ENCODE measurements around the gene PIP4K2A.

The PIP4K2A gene

DNA sequence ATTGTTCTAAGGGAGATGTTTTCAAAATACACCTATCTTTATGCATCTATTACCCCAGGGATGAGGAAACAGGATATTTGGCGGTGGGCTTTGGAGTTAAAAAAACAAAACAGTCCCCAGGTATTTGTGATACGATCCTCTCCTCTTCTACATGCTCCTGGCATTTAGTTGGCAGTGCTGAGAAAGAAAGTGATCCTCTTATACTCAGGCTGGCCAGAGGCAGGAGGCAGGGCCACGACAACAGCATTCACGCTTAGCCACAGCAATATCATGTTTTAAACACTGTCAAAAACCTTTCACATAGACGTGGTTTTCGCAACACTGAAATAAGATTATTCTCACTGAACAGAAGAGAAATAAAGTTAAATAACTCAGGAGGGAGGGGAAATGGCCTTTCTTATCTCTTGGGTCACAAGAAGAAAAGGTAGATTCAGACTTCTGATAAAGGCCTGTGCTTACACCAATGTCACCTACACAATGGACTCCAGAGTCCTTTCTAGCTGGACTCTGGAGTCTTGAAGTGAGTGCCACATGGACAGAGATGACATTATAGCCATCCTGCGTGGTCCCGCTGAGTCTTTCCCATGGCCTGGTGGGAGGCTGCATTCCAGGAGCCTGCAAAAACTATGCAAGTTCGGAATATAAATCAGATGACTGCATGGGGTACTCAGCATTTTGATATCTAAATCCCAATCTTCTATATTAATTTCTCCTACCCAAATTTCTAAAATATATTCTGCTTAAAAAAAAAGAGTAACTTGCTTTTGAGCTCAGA lies 88.7 kb downstream of the PIP4K2A start:
- FAIRE-seq (peak; percentile 78), DNase-seq (ENCODE audit: insufficient read length, low spot score) (no peak)

DNA sequence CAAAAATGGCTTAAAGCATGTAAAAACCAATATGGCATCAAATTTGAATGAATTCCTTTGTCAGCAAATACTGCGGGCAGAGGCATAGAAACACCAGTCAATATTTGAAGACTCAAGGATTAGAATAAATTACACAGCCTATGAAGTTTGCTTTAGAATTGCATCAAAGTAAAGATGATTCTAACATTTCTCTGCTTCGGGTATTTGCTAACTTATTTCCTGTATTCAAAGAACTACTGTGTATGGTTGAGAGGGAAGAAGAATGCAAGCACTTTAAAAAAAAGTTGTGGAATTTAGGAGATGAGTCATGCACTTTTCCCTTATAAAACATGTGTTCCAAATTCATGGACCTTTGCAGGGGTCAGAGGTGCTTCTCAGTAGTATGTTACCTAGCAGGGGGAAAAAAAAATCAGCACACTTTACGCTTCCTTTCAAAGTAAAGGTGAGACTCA lies 90.1 kb downstream of the PIP4K2A start:
- no peak for FAIRE-seq
- no peak for DNase-seq (ENCODE audit: insufficient read length, low spot score)

DNA sequence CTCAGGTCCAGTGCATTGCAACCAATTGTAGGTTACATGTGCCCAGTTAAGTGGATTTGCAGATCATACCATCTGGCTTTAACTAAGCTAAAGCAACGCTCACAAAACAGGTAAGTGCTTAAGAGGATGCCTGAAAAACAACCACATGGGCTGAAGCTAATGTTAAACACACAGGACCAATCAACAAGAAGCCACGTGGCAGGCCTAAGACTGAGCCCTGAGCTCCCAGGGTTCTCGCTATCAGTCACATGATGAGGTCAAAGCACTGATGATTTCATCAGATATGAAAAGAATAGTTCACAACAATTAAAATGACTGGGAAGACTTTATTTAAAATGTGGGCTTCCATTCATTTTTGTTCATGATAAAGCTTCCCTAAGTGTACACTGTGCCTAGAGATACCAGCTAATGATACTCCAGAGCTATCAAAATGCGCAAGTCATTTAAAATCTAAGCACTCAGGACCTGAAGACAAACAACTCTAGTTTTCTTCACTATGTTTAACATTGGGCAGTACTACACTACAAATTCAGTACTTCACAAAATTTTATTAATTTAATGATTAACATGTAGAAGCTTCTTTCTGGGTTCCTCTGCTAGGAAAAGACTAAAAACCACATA lies 90.6 kb downstream of the PIP4K2A start:
- no peak for FAIRE-seq
- DNase-seq (ENCODE audit: insufficient read length, low spot score): no peak

DNA sequence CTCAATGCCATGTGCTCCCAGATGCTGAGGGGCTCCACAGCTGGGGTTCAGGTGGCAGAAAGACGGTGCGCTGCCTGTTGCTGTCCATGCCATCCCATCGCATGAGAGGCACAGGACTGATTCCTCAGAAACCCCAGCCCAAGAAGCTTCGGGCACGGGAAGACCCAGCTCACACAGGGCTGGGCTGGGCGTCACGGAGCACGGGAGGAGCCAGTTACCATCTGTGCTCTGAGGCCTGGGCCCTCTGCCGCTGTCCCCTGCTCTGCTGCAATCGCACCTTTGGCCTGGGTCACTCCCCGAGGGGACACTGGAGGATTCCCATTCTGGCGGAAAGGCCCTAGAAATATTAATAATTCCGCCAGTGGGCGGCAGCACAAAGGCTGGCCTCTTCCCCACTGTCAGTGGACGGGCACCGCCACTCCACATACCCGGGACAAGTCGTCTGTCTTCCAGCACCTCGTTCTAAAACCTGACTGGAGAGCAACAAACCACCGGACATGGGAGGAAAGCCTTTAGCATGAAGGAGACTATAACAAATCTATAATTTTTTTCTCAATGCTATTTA lies 92.1 kb downstream of the PIP4K2A start:
- DNase-seq (ENCODE audit: insufficient read length, low spot score) (no peak), FAIRE-seq (no peak)

DNA sequence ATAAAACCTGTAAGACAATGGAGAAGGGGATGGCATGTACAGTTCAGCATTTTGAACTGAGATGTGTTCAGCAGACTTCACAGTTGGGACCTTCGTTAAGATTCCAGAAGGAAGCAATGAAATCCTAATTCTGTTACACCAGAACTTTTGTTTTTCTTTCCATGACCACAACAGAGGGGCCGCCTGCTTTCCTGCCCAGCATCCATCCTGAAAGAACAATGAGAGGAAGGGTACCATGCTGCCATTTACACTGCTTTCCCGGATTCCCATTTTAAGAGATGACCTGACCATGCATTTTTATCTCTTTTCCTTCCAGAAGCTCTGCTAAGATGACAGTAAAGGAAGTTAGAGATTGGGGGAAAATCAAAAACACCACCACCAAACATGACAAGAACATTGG lies 92.7 kb downstream of the PIP4K2A start:
- DNase-seq (ENCODE audit: insufficient read length, low spot score): no peak
- no peak for FAIRE-seq

DNA sequence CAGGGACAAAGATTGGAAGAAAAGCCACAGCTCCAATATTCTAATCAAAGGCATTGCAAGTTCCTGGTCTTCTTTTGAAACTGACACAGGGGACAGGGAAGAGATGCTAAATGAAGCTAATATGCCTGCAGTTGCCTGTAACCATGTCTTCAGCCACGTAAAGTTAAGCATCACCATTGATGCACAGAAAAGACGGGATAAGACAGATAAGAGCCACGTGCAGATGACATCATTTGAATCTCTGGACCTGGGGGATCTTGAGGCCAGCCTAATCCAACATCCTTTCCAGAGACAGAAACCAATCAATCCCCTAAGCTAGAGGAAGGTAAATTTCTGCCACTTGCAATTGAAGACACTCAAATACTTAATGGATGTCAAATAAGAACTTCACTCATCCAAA lies 93.4 kb downstream of the PIP4K2A start:
- DNase-seq (ENCODE audit: insufficient read length, low spot score) (no peak), FAIRE-seq (no peak)

DNA sequence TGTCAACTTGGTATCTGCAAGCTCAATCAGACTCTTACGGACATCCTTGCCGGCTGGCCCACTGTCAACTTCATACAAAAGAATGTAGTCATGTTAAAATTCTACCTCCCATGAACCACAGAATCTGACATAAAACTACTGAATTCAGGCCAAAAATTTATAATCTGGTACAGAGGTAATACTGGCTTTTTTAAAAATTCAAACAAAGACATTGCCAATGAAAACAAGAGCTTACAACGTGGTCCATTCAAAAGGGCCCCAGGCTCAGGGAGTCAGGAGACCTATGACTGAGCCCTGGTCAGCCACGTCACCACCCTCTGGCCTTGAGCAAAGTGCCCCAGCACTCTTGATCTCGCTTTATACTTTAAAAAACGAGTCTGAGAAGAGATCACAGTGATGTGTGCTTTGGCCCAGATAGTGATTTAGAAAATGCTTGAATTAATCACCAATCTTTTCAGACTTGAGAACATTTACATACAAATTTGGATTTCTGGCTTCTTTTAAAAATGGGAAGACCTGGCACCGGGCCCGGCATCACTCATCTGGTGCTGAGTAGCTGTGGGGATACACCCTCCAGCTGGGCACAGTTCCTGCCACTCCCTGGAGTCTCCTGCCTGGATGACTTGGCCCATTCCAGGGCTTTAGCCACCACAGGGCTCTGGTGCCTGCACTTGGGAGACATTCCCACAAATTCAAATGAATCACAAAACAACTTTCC lies 94.1 kb downstream of the PIP4K2A start:
- DNase-seq (ENCODE audit: insufficient read length, low spot score): no peak
- FAIRE-seq: no peak

DNA sequence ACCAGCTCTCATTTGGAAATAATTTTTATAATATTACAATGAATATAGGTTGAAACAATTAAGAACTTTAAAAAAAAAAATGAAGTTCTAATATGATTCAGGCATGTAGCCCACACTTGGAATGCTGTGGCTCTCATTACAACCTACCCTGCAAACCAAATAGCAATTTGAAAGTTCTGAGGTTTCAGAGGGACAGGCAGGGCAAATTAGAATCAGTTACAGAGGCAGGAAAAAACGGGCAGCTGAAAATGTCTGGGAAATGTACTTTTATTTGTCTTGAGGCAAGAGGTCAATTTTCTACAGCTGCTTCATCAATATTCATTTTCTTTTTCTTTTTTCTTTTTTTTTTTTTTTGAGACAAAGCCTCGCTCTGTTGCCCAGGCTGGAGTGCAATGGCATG lies 95.3 kb downstream of the PIP4K2A start:
- FAIRE-seq (no peak), DNase-seq (ENCODE audit: insufficient read length, low spot score) (no peak)

DNA sequence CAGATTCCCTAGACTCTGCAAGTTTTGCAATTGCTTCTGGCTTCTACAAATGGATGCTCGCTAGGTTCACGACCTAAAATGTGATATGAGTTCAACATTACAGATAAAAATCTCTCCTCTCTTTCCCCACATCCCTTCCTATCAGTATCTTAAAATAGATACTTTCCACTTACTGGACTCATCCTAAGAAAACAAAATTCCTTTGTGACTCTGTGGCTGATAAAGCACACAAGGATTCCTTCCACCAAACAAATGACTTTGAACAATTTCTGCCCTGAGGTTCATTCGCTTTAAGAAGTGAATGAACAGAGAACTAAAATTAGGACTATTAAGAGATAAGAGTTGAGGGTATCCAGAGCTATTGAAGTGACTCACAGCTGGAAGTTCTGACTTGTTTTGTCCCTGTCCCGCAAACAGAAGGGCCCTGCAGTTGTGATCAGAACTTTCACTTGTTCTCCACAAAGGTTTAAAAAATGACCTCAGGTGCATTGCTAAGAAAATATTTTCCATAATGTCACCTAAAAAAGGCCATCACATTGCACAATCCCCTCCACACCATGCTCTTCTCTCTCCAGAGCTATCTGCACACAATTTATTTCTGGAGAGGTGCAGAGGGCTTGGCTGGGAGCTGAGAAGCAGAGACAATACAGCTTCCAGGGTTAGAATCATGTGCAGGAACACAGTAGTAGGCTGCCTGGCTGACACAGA lies 96.1 kb downstream of the PIP4K2A start:
- no peak for DNase-seq (ENCODE audit: insufficient read length, low spot score)
- no peak for FAIRE-seq

DNA sequence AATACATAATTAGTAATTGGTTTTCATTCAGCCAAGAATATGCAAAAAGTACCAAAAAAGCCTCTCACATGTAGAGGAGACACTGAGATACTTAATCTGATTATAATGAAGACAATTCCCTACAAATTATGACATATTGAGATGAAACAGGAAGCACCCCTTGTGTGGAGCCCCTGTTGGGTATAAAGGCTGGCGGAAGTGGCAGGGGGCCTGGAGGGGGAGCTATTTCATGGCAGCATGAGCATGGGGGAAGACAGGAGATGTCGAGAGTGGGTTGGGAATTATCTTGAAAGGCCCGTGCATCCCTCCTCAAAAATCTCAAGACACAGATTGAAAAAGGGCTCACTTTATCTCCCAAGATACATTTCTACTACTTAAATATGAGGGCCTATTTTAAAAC lies 96.9 kb downstream of the PIP4K2A start:
- FAIRE-seq: no peak
- DNase-seq (ENCODE audit: insufficient read length, low spot score): no peak

DNA sequence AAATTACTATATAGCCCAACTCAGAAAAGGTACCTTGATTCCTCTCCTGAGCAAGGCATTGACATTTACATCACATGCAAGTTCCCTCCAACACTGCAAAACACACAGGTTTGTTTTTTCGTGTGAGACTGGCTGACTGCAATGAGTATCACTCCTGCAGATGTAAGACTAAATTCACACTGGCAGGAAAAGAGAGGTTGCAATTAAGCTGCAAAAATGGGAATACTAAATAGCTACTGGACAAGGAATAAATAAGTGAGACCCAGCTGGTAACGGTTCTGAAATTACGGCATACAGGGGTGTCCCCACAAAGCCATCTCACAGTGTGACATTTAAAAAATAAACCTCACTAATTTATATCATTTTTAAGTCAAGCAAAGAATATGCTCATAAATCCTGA lies 97.3 kb downstream of the PIP4K2A start:
- no peak for FAIRE-seq
- no peak for DNase-seq (ENCODE audit: insufficient read length, low spot score)

DNA sequence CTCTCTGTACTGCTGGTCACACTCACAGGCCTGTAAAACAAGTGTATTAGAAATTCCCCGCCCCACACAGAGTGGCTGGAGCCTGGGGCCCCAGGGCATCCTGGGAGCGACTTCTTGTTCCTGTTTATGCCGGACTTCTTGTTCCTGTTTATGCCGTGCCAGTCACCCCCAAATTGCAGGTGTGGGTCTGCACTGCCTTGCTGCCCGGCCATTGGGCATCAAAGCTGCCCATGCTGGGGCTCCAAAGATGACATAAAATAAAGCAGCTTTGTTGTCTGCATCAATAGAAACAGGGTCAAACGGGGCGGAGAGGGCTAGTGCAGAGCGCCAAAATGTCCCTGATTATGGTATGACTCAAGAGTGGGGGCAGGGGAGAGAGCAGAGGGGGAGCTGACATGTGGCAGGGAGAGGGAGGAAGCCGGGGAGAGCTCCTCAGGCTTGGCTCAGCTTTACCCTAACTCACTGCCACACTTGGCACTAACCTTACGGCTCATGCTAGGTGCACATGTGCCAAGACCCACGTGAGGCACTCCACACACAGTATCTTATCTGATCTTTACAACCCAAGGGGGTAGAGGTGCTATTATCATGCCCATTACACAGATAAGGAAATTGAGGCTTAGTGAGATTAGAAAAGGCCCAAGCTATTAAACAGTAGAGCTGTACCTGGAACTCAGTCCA lies 98.4 kb downstream of the PIP4K2A start:
- FAIRE-seq (peak; percentile 84), DNase-seq (ENCODE audit: insufficient read length, low spot score) (no peak)

DNA sequence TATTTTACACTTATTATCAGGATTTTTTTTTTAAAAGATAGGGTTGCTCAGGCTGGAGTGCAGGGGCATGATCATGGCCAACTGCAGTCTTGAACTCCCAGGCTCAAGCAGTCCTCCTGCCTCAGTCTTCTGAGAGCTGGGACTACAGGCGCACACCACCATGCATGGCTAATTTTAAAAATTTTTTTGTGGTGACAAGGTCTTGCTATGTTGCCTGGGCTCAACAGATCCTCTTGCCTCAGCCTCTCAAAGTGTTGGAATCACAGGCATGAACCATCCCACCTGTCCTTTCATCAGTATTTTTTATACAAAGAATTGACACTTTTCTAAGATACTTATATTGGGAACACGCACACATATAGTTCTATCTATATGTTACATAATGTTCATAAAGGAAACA lies 99.3 kb downstream of the PIP4K2A start:
- FAIRE-seq: no peak
- DNase-seq (ENCODE audit: insufficient read length, low spot score): no peak

DNA sequence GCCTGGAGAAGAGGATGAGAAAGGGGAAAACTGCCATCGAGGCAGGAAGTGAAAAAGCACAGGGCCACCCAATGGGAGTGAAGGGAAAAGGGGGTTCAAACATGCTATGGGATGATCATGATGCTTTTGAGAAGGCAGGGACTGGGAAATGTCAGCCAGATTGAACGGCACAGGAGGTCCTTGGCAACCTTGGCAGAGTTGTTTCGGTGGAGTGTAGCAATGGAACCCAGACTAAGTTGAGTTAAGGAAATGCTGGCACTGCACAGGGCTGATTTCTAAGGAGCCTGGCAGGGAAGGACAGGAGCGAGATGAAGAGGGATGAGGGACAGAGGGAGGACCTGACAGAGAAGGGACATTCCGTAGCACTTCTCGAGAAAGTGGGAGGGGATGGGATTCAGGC lies 101.4 kb downstream of the PIP4K2A start:
- DNase-seq (ENCODE audit: insufficient read length, low spot score): no peak
- no peak for FAIRE-seq

DNA sequence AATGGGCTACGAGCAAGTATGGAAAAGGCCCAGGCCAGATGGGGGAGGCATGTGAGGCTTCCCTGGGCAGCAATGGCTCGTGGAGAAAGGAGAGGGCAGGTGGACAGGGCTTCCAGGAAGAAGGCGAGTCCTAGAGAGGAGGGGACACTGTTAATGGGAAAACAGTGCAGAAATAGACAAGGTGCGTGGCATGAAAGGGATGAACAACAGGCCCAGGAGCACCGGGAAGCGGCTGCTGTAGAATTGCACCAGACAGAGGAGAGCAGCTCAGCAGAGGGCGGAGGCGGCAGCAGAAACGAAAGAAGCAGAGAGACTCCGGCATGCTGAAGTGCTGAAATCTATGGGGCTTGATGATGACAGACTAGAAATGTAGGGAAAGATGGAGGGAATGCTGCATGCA lies 102.1 kb downstream of the PIP4K2A start:
- FAIRE-seq: no peak
- DNase-seq (ENCODE audit: insufficient read length, low spot score): no peak

DNA sequence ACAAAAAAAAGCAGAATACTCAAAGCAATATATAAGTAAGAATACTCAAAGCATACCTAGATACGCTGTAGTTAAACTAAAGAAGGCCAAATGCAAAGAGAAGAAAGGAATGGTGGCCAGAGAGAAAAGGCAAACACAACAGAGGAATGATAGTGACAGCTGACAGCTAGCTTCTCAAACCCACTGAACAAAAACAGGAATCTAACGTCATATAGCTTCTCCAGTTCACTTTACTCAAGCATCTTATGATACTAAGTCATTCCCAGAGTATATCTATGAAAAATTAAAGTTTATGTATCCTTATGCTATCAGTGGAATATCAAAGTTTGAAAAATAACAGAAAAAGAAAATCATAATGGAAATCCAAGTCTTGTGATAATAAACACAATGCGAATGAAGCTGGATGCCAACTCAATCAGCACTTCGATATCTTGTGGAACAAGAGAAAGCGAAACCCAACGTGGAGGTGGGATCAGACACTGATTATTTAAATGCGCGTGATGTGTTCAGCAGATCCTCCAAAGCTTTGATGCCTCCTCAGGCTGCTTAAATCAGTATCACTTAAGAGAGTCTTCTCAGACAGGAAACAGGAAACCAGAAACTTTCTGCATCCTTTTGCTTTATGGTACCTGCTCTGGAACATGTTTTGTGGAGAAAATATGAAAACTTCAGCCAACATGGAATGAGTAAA lies 102.8 kb downstream of the PIP4K2A start:
- FAIRE-seq: peak; percentile 87
- no peak for DNase-seq (ENCODE audit: insufficient read length, low spot score)

DNA sequence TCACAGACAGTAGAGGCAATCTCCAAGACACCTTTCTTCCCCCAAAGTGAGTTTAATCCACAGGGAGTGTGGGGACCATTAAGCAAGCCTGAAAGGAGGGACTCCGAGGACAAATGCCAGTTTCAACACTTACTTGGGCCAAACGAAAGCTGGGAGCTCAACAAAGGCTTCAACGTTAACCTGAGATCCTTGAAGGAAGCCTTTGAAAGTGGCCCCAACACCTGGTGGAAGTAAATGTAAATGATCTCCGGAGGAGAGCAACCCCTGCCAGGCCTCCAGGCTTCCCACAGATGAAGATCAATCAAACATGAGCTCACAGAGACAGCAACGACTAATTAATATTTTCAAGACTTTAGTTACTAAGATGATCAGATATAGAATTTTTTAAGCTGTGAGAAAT lies 103.8 kb downstream of the PIP4K2A start:
- no peak for FAIRE-seq
- no peak for DNase-seq (ENCODE audit: insufficient read length, low spot score)

DNA sequence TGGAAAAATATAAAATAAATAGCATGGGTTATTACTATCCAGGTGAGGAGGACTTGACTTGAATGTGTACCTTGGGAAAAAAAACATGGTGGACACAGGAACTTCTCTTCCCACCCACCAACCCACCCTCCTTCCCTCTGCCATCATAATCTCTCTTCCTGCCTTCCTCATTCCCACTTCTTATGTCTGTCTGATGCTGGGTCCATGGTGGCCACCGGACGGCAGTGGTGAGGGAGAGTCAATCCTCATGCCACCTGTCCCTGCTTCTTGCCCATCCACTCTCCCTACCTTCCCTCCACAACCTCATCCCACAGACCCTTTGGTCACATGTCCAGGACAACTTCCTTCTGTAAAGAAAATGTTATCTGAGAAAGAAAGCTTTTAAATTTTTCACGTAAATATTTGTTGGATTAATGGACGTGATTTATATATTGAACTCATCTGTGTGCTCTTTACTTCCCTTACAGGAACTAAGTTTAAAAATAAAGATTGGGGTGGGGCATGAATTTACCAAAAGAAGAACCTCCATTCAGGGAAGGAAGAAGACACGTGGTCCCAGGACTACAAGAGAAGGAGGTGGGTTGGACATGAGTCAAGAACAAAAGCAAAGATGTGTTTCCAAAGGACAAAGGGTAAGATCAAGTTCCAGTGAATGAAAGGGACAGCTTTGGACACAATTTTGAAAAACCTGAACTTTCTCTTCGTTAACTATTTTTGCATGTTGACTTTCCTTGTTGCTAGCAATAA lies 104.5 kb downstream of the PIP4K2A start:
- DNase-seq (ENCODE audit: insufficient read length, low spot score) (no peak), FAIRE-seq (peak; percentile 40)

DNA sequence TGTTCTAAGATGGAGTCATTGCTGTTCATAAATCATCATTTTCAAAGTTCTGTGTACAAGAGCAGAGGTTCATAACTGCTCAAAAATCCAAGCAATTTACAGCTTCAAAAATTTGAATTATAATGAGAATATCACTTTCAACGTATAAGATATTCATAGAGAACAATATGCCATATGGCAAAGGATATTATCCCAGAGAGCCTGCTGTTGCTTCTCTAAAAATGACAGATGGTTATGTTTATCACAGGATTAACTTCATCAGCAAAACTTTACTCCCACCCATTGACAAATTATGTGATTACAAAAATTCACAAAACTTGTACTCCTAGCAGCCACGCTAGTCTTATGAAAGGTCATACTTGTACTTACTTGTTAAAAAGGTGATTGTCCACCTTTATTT lies 105.1 kb downstream of the PIP4K2A start:
- FAIRE-seq (peak; percentile 73), DNase-seq (ENCODE audit: insufficient read length, low spot score) (no peak)

All from GM19239 (cell line).